ENCODE results near the gene PDGFRB.

GRCh38 chr5:150153957-150154617 is 1.6 kb downstream of the PDGFRB start:
- TF ChIP-seq EGR1 (IDR thresholded peaks at IDR 0.05; ENCODE audit: low read depth) (no peak), EZH2 (IDR thresholded peaks at IDR 0.05) (no peak), EZH2phosphoT487 (IDR thresholded peaks at IDR 0.05; ENCODE audit: borderline replicate concordance) (no peak), POLR2A (IDR thresholded peaks at IDR 0.05; ENCODE audit: borderline replicate concordance, extremely low read depth, insufficient read depth, insufficient read length) (no peak), SIN3A (IDR thresholded peaks at IDR 0.05; ENCODE audit: low read depth) (no peak)

All from HCT116 (cell line).